ENCODE results near the gene NR2F1.

Gene NR2F1

GRCh38 chr5:93604644-93605515 is 21.9 kb downstream of the NR2F1 start:
- DNase-seq, result no peak

- DNase-seq, result no peak
Observed at GRCh38 chr5:93606382-93606752, 23.3 kb downstream of the NR2F1 start.

- DNase-seq, result no peak
Observed at GRCh38 chr5:93607367-93608258, 24.6 kb downstream of the NR2F1 start.

GRCh38 chr5:93608855-93609254 is 25.8 kb downstream of the NR2F1 start:
- DNase-seq, result no peak

GRCh38 chr5:93609762-93610161 is 26.7 kb downstream of the NR2F1 start:
- no peak for DNase-seq

GRCh38 chr5:93610581-93611272 is 27.7 kb downstream of the NR2F1 start:
- DNase-seq, result no peak

- DNase-seq, result no peak
Observed at GRCh38 chr5:93611273-93611975, 28.4 kb downstream of the NR2F1 start.

- DNase-seq, result no peak
Observed at GRCh38 chr5:93611976-93612854, 29.2 kb downstream of the NR2F1 start.

- DNase-seq, result no peak
Observed at GRCh38 chr5:93612855-93613243, 29.8 kb downstream of the NR2F1 start.

GRCh38 chr5:93616538-93617174 is 33.6 kb downstream of the NR2F1 start:
- DNase-seq, result no peak

GRCh38 chr5:93620487-93621326 is 37.7 kb downstream of the NR2F1 start:
- peak in 1 of 4 experiments; percentile 14 for DNase-seq

- DNase-seq, result no peak
Observed at GRCh38 chr5:93621327-93621798, 38.3 kb downstream of the NR2F1 start.

- no peak for DNase-seq
Observed at GRCh38 chr5:93622240-93622885, 39.3 kb downstream of the NR2F1 start.

GRCh38 chr5:93623153-93623552 is 40.1 kb downstream of the NR2F1 start:
- DNase-seq, result no peak

- no peak for DNase-seq
Observed at GRCh38 chr5:93626801-93627200, 43.8 kb downstream of the NR2F1 start.

GRCh38 chr5:93632327-93632726 is 49.3 kb downstream of the NR2F1 start:
- DNase-seq, result no peak

GRCh38 chr5:93635991-93636390 is 53.0 kb downstream of the NR2F1 start:
- no peak for DNase-seq

- no peak for DNase-seq
Observed at GRCh38 chr5:93636837-93637236, 53.8 kb downstream of the NR2F1 start.

GRCh38 chr5:93637697-93638096 is 54.7 kb downstream of the NR2F1 start:
- DNase-seq, result no peak
